Fibroblast of skin of right biceps (primary cell): ENCODE data around the gene RNPEPL1.
"Not testable (repeated sequence)": the region's sequence is repeated elsewhere in the genome, so short reads cannot be mapped to it uniquely, and the experiment has no call there.

Experiments used
- DNase-seq: peaks from one replicate; pipeline ENCODE4 v3.0.0-alpha.2; 2013

The RNPEPL1 gene

GRCh38 chr2:240539101-240539500 is 29.2 kb upstream of the RNPEPL1 start:
- DNase-seq: not testable (repeated sequence)

DNA sequence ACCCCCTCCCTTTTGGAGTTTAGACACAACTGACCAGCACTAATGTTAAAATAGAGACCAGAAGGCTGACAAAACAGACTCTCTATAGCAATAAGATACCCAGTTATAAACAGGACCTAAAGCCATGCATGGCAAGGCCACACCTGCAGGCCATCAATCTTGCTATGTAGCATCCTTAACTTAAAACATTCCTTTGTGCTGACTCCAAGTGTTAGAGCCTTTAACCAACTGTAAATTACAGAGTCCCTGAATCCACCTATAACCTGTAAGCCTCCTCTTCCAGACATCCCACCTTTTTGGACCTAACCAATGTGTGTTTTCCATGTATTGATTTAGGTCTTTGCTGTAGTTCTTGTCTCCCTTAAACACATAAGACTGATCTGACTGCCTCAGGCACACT is 28.4 kb upstream of the RNPEPL1 start:
- DNase-seq: no peak

DNA sequence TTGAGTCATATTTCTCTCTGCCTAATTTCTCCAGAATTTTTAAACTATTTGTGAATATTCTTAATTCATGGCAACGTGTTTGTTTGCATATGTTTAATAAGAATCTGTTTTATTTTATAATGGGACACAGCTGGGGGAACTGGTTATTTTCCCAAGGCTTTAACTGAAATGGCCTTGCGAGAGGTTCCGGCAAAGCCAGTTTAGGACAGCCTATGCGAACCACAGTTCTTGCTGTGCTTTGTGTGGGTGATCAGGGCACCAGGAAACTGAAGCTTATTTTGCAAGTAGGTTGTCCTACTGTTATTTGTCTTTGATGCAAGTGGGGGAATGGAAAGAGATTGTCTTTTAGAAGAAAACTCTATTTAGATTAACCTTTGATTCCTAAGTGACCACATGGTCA is 17.0 kb upstream of the RNPEPL1 start:
- DNase-seq: no peak

DNA sequence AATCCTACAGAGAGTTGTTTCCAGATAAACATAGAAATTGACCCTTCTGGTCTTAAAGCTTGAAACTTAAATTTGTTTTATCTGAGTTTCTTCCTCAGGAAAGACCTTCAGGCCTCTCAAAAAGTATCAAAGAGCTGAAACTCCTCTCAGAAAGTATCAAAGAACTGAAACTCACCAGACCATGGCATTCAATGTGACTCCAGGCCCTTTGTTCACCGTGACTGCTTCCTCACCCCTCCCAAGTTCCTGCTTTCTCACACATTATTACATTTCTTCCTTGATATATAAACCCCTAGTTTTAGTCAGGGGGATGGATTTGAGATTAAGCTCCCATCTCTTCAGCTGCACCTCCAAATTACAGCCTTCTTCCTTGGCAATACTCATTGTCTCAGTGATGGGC is 16.5 kb upstream of the RNPEPL1 start:
- DNase-seq: no peak

- no peak for DNase-seq
Observed at GRCh38 chr2:240553956-240554480, 14.3 kb upstream of the RNPEPL1 start.

- DNase-seq: no peak
Observed at GRCh38 chr2:240554767-240555493, 13.4 kb upstream of the RNPEPL1 start.

DNA sequence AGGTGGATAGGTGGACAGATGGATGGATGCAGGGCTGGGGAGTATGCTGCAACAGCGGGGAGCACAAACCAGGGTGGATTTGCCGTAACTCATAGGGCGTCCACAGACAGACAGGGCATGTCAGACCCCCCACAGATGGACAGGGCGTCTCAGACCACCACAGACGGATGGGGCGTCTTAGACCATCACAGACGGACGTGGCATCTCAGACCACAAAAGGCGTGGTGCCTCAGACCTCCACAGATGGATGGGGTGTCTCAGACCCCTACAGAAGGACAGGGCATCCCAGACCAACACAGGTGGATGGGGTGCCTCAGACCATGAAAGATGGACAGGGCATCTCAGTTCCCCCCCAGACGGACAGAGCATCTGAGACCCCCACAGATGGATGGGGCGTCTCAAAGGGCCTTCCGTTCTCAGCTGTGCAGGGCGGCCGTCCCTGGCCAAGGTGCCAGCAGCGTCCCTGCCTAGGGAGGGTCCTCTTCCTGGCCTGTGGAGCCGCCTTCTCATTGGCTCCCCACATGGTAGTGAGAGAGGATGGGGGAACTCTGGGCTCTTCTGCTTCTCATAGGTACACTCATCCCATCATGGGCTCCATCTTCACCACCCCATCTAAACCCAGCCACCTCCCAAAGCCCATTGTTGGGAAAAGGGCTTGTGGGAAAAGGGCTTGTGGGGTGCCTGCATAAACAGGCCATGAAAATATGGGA is 12.6 kb upstream of the RNPEPL1 start:
- DNase-seq: no peak

GRCh38 chr2:240556553-240557100 is 11.7 kb upstream of the RNPEPL1 start:
- peak; percentile 64 for DNase-seq

DNA sequence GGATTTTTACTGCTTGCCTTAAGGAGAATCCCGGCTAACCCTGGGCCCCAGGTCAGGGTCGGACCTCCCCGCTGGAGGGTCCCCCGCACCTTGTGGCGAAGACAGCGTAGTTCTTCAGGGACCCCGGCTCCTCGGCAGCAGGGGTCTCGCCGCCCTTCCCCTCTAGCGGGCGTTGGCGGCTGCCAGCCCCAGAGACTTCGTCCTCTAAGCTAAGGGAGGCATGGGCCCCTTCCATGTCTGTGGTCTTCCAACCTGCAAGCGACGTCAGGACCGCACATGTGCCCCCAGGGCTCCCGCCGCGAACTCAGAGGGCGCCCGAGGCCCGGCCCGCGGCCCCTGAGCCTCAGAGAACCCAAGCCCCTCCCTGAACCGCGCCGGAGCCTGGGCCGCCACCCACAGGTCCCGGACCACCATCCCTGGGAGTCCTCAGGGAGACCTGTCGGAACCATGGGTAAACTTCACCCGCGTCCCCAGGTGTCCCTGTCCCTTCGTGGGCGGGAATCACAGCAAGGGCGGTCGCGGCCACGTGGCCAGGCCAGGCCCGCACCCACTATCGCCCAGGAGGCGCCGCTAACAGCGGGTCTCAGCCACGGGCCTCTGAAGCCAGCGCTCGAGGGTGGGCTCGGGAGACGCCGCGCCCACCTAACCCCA is 11.1 kb upstream of the RNPEPL1 start:
- DNase-seq: no peak

DNA sequence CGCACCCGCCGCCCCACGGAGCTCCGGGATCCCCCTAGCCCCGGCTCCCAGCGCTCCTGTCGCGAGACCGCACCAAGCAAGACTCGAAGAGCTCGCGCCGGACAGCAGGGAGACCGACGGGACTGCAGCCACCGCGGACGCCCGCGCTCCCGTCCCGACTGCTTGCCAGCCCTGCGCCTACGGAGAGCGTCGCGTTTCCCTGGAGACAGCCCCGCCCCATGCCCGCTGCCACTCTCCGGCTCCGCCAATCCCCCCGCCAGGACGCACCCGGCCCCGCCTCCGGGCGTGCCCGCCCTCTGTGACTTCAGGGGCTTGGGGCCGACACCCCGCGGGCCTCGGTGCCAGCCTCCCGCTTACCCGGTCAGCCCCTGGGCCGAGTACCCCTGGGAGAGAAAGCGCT is 10.5 kb upstream of the RNPEPL1 start, which contains the start of gene ANKMY1:
TSS of gene ANKMY1 (minus strand) at position 181 of the 400 bp plus-strand sequence. CDS start 653 bp downstream, outside the sequence.
- peak; percentile 76 for DNase-seq

DNA sequence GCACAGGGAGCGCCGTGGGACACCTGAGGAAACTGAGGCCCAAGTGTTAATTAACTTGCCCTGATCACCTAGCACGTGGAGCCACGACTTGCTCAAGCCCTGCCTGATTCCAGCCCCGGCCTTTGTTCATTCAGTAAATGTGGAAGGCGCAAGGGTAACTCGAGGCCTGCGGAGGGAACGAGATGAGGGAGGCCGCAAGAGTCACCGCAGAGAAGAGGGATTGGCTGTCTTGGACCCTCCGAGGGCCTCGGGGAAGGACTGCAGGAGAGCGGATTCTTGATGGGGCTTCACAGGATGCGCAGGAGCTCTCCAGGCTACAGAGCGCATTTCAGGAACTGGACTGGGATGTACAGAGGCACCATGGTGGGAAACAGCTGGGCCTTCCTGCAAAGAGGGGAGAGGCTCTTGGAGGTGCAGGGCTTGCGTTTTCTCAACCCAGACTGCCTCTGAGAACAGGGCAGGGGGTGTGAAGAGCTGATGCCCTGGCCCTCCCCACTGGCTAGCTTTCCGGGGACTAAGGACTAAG is 10.0 kb upstream of the RNPEPL1 start:
- DNase-seq: no peak

GRCh38 chr2:240559286-240559685 is 9.0 kb upstream of the RNPEPL1 start:
- DNase-seq: no peak

DNA sequence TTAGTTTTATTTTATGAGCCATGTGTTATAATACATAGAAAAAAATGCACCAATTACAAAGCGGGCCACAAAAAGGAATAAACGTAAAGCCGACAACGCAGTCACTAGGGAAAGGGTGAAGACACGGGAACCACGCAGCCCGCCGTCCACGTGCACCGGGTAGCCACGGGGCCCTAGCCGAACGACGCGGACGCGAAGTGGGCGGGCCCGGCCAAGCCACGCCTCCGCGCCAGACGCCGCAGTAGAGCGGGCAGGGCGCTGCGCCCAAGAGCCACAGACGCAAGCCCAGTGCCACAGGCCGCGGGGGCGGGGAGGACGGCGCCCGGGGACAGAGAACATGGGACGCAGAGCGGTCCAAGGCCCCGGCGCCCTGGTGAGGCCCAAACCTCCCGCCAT is 8.2 kb upstream of the RNPEPL1 start, which contains the start of gene DUSP28:
TSS of gene DUSP28 (plus strand) at position 274 of the 396 bp plus-strand sequence. CDS start 328 bp downstream, outside the sequence.
- DNase-seq: peak; percentile 86

DNA sequence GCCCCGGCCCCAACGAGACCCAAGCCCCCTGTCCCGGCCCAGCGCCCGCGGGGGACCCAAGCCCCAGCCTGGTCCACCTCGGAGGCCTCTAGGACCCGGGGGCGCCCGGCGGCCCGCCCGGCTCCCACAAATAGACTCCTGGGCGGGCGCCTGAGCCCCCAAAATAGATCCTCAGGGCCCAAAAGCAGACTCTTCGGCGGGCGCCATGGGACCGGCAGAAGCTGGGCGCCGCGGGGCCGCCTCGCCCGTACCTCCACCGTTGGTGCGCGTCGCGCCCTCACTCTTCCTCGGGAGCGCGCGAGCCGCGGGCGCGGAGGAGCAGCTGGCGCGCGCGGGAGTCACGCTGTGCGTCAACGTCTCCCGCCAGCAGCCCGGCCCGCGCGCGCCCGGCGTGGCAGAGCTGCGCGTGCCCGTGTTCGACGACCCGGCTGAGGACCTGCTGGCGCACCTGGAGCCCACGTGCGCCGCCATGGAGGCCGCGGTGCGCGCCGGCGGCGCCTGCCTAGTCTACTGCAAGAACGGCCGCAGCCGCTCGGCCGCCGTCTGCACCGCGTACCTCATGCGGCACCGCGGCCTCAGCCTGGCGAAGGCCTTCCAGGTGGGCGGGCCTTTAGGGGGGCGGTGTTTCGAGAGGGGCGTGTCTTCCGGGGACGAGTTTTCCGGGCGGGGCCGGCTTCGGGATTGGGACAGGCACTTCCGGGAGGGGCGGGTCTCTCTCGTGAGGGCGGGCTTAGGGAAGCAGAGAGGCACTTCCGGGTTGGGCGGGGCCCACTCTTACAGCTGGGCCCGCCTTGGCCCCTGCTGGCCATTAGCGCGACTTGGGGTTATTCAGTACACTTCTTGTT is 7.6 kb upstream of the RNPEPL1 start:
- DNase-seq: peak; percentile 98

DNA sequence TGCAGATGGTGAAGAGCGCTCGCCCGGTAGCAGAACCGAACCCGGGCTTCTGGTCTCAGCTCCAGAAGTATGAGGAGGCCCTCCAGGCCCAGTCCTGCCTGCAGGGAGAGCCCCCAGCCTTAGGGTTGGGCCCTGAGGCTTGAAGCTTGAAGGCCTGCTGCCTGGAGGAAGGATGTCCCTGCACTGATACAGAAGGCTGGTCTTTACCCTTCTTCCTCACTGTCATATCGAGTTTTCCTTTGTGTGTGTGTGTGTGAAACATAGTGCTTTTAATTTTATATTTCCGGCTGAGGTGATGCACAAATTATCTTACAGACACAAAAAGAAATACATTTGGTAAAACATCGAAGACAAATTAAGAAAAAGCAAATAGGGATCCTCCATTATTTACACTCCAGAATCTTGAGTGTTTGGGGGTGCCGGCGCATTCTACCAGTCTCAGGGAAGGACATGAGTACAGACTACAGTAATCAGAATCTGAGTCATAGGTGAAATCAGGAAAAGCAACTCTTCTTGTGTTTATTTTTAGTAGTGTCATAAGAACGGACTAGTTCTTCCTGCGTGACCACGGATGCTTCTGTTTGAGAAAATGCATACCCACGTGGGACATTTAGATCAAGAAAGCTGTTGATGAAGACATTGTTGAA is 6.8 kb upstream of the RNPEPL1 start:
- DNase-seq: peak; percentile 73

DNA sequence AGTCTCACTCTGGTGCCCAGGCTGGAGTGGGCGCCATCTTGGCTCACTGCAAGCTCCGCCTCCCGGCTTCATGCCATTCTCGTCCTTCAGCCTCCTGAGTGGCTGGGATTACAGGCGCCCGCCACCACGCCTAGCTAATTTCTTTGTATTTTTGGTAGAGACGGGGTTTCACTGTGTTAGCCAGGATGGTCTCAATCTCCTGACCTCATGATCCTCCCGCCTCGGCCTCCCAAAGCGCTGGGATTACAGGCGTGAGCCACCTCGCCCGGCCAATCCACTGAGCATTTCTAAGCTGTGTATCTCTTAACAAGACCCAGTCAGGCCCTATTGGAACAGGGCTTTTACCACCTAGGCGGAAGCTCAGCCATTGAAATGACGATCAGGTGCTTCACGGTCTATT is 5.1 kb upstream of the RNPEPL1 start:
- not testable (repeated sequence) for DNase-seq

- DNase-seq: no peak
Observed at GRCh38 chr2:240563951-240564560, 4.2 kb upstream of the RNPEPL1 start.

DNA sequence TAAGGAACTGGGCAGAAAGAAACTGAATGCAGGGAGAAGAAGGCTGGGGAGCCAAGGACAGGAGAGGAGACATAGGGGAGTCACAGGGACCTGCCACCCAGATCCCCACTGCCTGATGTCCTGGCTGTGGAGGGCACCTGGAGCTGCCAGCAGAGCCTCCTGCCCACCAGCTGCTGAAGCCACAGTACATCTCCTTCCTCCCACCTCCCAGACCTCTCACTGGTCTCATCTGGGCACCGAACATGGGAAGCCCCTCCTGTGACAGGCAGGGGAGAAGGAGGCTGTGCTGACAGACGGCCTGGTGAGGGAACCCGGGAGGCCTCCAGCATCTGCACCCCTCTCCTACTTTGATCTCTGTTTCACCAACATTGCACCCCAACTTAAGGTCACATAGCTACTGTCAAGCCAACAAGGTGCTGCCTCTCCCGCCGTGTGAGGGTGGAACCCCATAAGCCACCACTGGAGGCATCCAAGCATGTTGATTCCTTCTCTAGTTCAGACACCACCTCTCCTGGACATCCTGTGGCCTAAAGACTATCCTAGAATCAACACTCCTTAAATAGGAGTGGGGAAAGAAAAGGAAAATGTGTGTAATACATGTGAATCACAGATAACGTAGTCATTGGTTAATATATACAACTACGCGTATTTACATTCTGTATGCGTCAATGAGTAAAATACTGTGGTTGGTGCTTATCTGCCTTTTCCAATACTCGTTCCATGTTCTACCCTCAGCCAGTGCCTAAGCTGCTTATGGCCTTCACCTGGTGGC is 3.5 kb upstream of the RNPEPL1 start:
- DNase-seq: no peak

DNA sequence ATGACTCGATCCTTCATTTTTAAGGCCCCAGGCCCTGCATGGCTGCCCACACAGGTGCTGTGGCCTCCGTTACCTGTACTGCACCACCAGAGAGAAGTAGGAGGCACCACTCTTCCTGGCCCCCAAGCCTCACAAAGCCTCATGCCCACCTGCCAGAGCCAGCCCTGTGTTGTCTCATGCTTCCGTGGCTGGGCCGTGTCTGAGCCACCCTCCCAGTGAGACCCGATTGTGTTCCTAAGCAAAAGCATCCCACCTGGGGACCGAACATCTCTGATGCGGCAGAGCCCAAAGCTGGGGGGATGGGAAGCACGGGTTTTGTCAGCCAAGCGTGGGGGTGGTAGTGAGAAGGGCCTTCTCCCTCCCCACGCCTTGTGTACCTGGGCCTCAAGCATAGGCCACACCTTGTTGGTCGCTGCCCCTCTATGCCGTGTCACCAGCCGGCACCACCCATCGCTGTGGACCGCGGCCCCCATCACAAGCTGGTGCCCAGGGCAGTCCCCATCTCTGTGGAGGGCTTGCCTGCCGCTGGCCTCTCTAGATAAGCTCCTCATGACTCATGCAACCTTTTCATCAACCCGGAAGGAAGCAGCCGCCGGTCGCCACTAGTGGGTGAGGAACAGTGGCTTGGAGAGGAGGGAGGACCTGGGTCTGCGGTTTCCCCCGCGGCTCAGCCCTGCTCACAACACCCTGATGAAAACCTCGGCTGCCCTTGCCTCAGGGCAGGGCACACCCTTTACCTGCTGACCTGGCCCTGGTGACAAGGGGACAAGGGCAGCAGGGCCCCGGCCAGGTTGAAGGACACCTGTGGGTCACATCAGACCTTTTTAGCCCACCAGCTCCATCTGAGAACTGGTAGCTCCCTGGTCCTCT is 2.7 kb upstream of the RNPEPL1 start:
- peak; percentile 64 for DNase-seq
